VCaP (cell line): Measurements from ENCODE around the gene DENND2A.

Experiments
- H3K27ac ChIP-seq: fragments of 450-650 bp; 2 replicates; pipeline ENCODE4 v1.5.1; 2017
- TF ChIP-seq, protein P1 (sequence below): fragments of 450-650 bp; conservative IDR thresholded peaks from 2 replicates; pipeline ENCODE4 v1.5.1; 2017; ENCODE audit warnings: mild to moderate bottlenecking, moderate library complexity

Gene DENND2A

DNA sequence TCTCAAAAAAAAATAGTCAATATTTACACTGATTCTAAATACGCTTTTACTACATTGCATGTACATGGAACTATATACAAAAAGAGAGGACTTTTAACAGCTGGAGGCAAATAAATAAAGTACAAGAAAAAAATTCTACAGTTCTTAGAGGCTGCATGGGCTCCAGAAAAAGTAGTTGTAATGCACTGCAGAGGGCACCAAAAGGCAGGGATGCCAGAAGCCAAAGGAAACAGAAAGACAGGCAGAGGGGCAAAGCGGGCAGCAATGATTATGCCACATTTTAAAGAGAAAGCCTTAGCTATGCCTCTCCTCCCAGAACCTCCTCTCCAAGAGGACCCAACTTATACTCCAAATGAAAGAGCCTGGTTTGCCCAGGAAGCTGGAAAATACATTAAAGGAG is 20.5 kb upstream of the DENND2A start:
- TF ChIP-seq, protein P1, sequence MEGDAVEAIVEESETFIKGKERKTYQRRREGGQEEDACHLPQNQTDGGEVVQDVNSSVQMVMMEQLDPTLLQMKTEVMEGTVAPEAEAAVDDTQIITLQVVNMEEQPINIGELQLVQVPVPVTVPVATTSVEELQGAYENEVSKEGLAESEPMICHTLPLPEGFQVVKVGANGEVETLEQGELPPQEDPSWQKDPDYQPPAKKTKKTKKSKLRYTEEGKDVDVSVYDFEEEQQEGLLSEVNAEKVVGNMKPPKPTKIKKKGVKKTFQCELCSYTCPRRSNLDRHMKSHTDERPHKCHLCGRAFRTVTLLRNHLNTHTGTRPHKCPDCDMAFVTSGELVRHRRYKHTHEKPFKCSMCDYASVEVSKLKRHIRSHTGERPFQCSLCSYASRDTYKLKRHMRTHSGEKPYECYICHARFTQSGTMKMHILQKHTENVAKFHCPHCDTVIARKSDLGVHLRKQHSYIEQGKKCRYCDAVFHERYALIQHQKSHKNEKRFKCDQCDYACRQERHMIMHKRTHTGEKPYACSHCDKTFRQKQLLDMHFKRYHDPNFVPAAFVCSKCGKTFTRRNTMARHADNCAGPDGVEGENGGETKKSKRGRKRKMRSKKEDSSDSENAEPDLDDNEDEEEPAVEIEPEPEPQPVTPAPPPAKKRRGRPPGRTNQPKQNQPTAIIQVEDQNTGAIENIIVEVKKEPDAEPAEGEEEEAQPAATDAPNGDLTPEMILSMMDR = peak; percentile 74

GRCh38 chr7:140659856-140660255 is 19.2 kb upstream of the DENND2A start:
- TF ChIP-seq, protein P1 = no peak
- H3K27ac ChIP-seq = no peak overlapping the region

More for the DNA sequence above, 20.5 kb upstream of the DENND2A start:
- H3K27ac ChIP-seq = peak overlapping the region; percentile 15; the same call in 1 of the 2 replicates

- peak overlapping the region; percentile 87; the same call in 1 of the 2 replicates for H3K27ac ChIP-seq
- TF ChIP-seq, protein P1 = no peak
Measured at GRCh38 chr7:140657891-140658290, 17.3 kb upstream of the DENND2A start.

DNA sequence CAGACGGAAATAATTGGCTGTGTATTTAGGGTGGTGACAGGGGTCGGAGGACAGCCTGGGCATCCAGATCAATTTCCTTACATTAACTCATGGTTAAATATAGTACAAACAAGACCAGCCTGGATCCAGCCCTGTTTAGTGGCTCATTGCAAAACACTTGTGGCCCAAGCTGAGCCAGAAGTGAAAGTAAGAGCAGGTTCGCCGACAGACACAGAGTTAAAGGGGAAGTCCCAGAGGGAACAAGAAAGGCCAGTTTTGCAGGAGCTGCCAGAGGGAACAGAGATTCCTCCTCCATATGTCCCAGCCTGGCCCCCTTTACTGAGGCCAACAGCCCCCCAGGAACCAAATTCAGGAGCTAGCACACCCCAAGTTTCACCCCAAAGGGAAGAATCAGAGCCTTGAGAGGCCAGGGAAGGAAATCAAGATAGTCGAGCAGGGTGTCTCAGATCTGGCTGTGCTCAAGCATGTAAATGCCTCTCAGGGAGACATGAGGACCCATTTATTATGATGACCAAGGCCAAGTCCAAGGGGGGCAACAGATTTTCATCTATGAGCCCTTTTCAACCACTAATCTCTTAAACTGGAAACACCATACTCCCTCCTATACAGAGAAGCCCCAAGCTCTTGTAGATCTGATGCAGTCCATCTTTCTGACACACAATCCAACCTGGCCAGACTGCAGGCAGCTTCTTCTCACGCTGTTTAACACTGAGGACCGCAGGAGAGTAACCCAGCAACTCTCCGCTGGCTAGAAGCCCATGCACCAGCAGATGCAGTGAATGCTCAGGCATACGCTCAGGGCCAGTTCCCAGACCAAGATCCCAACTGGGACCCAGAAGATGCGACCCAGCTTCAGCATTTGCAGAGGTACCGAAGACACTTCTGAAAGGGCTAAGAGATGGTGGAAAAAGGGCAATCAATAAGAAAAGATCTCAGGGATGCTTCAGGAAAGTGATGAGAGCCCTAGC is 16.2 kb upstream of the DENND2A start:
- peak overlapping the region; percentile 87 for H3K27ac ChIP-seq
- TF ChIP-seq, protein P1 = no peak

- peak overlapping the region; percentile 87 for H3K27ac ChIP-seq
- TF ChIP-seq, protein P1 = no peak
Measured at GRCh38 chr7:140655511-140656408, 15.1 kb upstream of the DENND2A start.

DNA sequence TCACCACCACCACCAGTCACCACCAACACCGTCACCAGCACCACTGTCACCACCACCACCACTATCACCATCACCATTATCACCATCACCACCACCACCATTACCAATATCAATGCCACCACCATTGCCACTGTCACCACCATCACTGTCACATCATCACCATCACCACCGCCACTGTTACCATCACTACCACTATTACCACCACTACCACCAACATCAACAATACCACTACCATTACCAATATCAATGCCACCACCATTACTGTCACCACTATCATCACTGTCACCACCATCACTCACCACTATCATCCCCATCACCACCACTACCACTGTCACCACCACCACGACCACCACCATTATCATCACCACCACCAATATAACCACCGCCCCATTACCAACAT is 14.0 kb upstream of the DENND2A start:
- no peak overlapping the region for H3K27ac ChIP-seq

GRCh38 chr7:140654109-140654387 is 13.4 kb upstream of the DENND2A start:
- H3K27ac ChIP-seq = no peak overlapping the region
- TF ChIP-seq, protein P1 = no peak

More for the DNA sequence above, 14.0 kb upstream of the DENND2A start:
- TF ChIP-seq, protein P1 = no peak
